Stimulated activated CD8-positive, alpha-beta memory T cell treated with anti-CD3 and anti-CD28 coated beads, Interleukin-7, amount 100 ng/mL, for 24 hours (primary cell): ENCODE measurements around the gene TRAP1.
"Not testable (repeated sequence)": the region's sequence is repeated elsewhere in the genome, so short reads cannot be mapped to it uniquely, and the experiment has no call there.

Experiments used
- DNase-seq: peaks from one replicate; pipeline ENCODE4 v3.0.0-alpha.2; 2020; ENCODE audit warnings: low read depth

Gene TRAP1

GRCh38 chr16:3610698-3611145 is 106.6 kb downstream of the TRAP1 start:
- no peak for DNase-seq

- DNase-seq, result no peak
Observed at GRCh38 chr16:3609895-3610697, 107.2 kb downstream of the TRAP1 start.

GRCh38 chr16:3608976-3609375 is 108.3 kb downstream of the TRAP1 start:
- DNase-seq, result not testable (repeated sequence)

GRCh38 chr16:3608069-3608468 is 109.3 kb downstream of the TRAP1 start:
- DNase-seq, result no peak
